Measurements from ENCODE around the gene CCNY.

The CCNY gene

DNA sequence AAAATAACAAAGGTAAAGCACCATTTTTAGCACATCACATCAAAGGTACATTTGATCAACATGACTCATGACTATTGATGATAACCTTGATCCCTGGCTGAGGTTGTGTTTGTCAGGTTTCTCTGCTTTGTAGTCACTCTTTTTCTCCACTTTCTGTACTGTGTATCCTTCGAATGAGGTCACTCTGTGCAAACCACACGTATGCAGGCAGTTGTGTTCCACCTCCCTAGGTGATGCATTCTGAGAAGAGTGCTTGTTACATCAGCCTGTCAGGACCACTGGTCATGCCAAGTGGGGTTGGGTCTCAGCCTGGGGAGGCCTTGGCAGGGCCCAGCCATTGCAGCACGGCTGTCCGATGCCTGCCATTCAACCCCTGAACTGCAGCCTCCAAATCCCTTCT lies 206.0 kb downstream of the CCNY start:
- no peaks in the 10 kb centered on the region for H3K9me3 ChIP-seq (ENCODE audit: severe bottlenecking)
- DNase-seq (ENCODE audit: low spot score) (no peak), ATAC-seq (ENCODE audit: low read depth) (no peak)
- H3K36me3 ChIP-seq (ENCODE audit: low read depth) = peaks cover 13% of the 10 kb centered on the region; the same call in 1 of the 2 replicates
- no peak overlapping the region for H3K4me3 ChIP-seq (ENCODE audit: severe bottlenecking)
- no peak overlapping the region for H3K27ac ChIP-seq (ENCODE audit: poor library complexity, severe bottlenecking)
- H3K4me1 ChIP-seq (ENCODE audit: insufficient read depth, poor library complexity, severe bottlenecking) = peaks cover 18% of the 10 kb centered on the region
- no peaks in the 10 kb centered on the region for H3K27me3 ChIP-seq (ENCODE audit: insufficient read depth, poor library complexity, severe bottlenecking)
- TF ChIP-seq CTCF (IDR thresholded peaks at IDR 0.05; ENCODE audit: poor library complexity, severe bottlenecking) = no peak

GRCh38 chr10:35545079-35545657 lies 208.9 kb downstream of the CCNY start:
- ATAC-seq (ENCODE audit: low read depth) = no peak
- H3K4me3 ChIP-seq (ENCODE audit: severe bottlenecking) = no peak overlapping the region
- peak overlapping the region; percentile 65 for H3K27ac ChIP-seq (ENCODE audit: poor library complexity, severe bottlenecking)
- DNase-seq (ENCODE audit: low spot score) = no peak
- H3K36me3 ChIP-seq (ENCODE audit: low read depth) = peaks cover 13% of the 10 kb centered on the region; the same call in 1 of the 2 replicates
- H3K4me1 ChIP-seq (ENCODE audit: insufficient read depth, poor library complexity, severe bottlenecking) = peaks cover 21% of the 10 kb centered on the region
- no peak for TF ChIP-seq CTCF (IDR thresholded peaks at IDR 0.05; ENCODE audit: poor library complexity, severe bottlenecking)
- H3K27me3 ChIP-seq (ENCODE audit: insufficient read depth, poor library complexity, severe bottlenecking) = no peaks in the 10 kb centered on the region
- no peaks in the 10 kb centered on the region for H3K9me3 ChIP-seq (ENCODE audit: severe bottlenecking)

- peak overlapping the region; percentile 65 for H3K27ac ChIP-seq (ENCODE audit: poor library complexity, severe bottlenecking)
- H3K36me3 ChIP-seq (ENCODE audit: low read depth) = peaks cover 15% of the 10 kb centered on the region
- H3K4me3 ChIP-seq (ENCODE audit: severe bottlenecking) = no peak overlapping the region
- TF ChIP-seq CTCF (IDR thresholded peaks at IDR 0.05; ENCODE audit: poor library complexity, severe bottlenecking) = no peak
- no peaks in the 10 kb centered on the region for H3K9me3 ChIP-seq (ENCODE audit: severe bottlenecking)
- DNase-seq (ENCODE audit: low spot score) (no peak), ATAC-seq (ENCODE audit: low read depth) (peak; percentile 32; the same call in 1 of the 3 replicates)
- H3K4me1 ChIP-seq (ENCODE audit: insufficient read depth, poor library complexity, severe bottlenecking) = peaks cover 21% of the 10 kb centered on the region
- H3K27me3 ChIP-seq (ENCODE audit: insufficient read depth, poor library complexity, severe bottlenecking) = no peaks in the 10 kb centered on the region
Measured at GRCh38 chr10:35545878-35546590, 209.7 kb downstream of the CCNY start.

DNA sequence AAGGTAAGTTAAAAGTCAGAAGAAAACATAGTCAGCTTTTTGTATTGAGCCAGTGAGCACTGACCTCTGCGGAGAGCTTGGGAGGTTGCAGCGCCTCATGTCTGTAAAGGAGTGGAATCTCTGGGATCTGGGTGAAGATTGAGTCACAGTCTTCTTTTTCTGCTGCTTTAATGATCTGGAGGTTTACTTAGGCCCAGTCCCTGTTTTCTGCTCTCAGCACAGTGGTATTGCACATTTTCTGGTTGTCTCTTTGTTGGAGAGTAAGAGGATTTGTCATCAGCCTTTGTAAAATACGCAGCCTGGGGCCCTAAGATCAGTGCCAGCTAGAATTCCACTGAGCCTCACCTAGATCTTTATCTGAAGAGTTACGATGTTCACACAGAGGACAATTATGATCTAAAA lies 210.5 kb downstream of the CCNY start:
- Histone ChIP-seq H3K4me1 (ENCODE audit: insufficient read depth, poor library complexity, severe bottlenecking) (peaks cover 21% of the 10 kb centered on the region), H3K36me3 (ENCODE audit: low read depth) (peaks cover 19% of the 10 kb centered on the region), H3K9me3 (ENCODE audit: severe bottlenecking) (no peaks in the 10 kb centered on the region), H3K27ac (ENCODE audit: poor library complexity, severe bottlenecking) (peak overlapping the region; percentile 65), H3K4me3 (ENCODE audit: severe bottlenecking) (no peak overlapping the region), H3K27me3 (ENCODE audit: insufficient read depth, poor library complexity, severe bottlenecking) (no peaks in the 10 kb centered on the region)
- DNase-seq (ENCODE audit: low spot score) = no peak
- TF ChIP-seq CTCF (IDR thresholded peaks at IDR 0.05; ENCODE audit: poor library complexity, severe bottlenecking) = peak; percentile 42
- peak; percentile 93 for ATAC-seq (ENCODE audit: low read depth)

Measured in RWPE2 (cell line).